Fibroblast of mammary gland (primary cell): ENCODE measurements around the gene POU2AF1.
"Not testable (repeated sequence)": the region's sequence is repeated elsewhere in the genome, so short reads cannot be mapped to it uniquely, and the experiment has no call there.

Source experiments
- DNase-seq: peaks from one replicate; pipeline ENCODE4 v3.0.0-alpha.2; 2010; ENCODE audit warnings: low read depth
- H3K4me3 ChIP-seq: 2 replicates; pipeline ENCODE4 v1.5.1; 2011; ENCODE audit warnings: low read depth, mild to moderate bottlenecking, low read length, moderate library complexity; ENCODE audit not compliant: control insufficient read depth
- TF ChIP-seq, protein P1 (sequence below): conservative IDR thresholded peaks from 2 replicates; pipeline ENCODE4 v1.5.1; 2011; ENCODE audit warnings: low read depth, low read length, inconsistent platforms; ENCODE audit not compliant: control insufficient read depth, insufficient read depth

The POU2AF1 gene

GRCh38 chr11:111403051-111403726 is 24.1 kb upstream of the POU2AF1 start:
- TF ChIP-seq, protein P1, sequence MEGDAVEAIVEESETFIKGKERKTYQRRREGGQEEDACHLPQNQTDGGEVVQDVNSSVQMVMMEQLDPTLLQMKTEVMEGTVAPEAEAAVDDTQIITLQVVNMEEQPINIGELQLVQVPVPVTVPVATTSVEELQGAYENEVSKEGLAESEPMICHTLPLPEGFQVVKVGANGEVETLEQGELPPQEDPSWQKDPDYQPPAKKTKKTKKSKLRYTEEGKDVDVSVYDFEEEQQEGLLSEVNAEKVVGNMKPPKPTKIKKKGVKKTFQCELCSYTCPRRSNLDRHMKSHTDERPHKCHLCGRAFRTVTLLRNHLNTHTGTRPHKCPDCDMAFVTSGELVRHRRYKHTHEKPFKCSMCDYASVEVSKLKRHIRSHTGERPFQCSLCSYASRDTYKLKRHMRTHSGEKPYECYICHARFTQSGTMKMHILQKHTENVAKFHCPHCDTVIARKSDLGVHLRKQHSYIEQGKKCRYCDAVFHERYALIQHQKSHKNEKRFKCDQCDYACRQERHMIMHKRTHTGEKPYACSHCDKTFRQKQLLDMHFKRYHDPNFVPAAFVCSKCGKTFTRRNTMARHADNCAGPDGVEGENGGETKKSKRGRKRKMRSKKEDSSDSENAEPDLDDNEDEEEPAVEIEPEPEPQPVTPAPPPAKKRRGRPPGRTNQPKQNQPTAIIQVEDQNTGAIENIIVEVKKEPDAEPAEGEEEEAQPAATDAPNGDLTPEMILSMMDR: no peak
- DNase-seq: no peak
- no peak overlapping the region for H3K4me3 ChIP-seq

DNA sequence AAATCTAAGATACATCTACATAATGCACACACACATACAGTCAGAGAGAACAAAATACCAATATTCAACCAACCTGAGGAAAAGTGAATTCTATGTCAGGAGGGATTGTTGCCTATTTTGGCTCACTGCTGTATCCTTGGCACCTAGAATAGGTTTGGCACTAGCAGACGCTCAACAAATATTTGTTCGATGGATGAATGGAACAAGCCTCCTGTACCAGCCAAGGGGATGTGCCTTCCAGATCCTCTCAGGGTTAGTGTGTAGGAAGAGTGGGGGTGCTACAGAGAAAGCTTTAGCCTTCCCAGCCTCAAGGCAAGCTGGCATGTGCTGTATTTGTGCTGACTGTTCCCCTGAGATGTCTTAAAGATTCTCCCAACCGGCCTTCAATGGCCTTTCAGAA is 23.3 kb upstream of the POU2AF1 start:
- no peak for DNase-seq
- TF ChIP-seq, protein P1: no peak
- no peak overlapping the region for H3K4me3 ChIP-seq

DNA sequence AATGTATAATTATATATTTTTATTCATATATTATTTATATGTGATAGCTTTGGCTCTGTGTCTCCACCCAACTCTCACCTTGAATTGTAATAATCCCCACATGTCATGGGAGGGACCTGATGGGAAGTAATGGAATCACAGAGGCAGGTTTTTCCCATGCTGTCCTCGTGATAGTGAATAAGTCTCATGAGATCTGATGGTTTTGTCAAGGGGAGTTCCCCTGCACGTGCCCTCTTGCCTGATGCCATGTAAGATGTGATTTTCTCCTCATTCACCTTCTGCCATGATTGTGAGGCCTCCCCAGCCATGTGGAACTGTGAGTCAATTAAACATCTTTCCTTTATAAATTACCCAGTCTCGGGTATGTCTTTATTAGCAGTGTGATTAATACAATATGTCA is 22.9 kb upstream of the POU2AF1 start:
- H3K4me3 ChIP-seq, DNase-seq: not testable (repeated sequence)

GRCh38 chr11:111400595-111400994 is 21.5 kb upstream of the POU2AF1 start:
- TF ChIP-seq, protein P1: no peak
- no peak overlapping the region for H3K4me3 ChIP-seq
- no peak for DNase-seq

DNA sequence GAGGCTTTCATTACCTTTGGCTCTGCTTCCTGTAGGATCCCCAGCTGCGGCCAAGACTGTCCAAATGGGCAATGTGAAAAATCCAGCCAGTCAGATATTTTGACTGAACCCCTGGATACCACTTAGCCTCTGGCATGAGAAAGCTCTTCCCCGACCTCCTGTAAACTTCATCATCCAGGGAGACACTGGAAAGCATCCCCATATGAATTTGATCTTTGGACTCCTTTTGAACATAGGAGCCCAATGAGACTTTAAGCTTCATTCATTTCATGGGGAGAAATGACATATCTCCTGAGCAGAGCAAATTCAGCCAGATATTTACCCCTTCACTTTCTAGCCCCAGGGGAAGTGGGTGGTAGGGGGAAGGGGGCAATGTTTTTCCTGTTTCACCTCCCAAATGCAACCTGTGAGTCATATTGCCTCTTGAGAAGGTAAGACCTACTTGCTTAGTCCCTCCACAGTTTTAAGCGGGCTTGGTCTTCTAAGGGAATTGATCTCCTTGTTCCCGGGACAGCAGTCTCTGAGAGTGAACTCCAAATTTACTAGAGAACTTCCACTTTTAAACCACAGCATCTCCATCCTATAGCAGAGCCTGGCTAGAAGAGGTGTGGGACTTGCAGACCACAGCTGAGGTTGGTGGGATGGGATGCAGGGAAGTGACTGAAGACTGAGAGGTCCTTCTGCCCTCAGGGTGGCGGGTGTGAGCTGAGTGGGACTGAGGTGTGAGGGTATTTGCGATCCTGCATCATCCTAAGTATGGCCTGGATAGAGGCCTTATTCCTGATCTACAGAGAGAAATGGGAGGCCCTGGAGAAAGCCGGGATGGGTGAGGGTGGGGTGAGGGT is 20.3 kb upstream of the POU2AF1 start:
- TF ChIP-seq, protein P1: no peak
- DNase-seq: no peak
- H3K4me3 ChIP-seq: no peak overlapping the region

GRCh38 chr11:111397034-111397433 is 18.0 kb upstream of the POU2AF1 start:
- no peak for DNase-seq

GRCh38 chr11:111395749-111396148 is 16.7 kb upstream of the POU2AF1 start:
- no peak overlapping the region for H3K4me3 ChIP-seq
- TF ChIP-seq, protein P1: no peak
- DNase-seq: no peak

More at GRCh38 chr11:111397034-111397433, 18.0 kb upstream of the POU2AF1 start:
- H3K4me3 ChIP-seq: no peak overlapping the region
- TF ChIP-seq, protein P1: no peak
